Body of pancreas (tissue), 4 donors: Measurements from ENCODE around the gene UBL3. TPM values are rescaled to one million over a fixed set of nuclear protein-coding genes. Genes with fewer than 3 reads are reported as not detected.

Experiments used
- ATAC-seq: fragments of 150-250 bp; one replicate; pipeline ENCODE4 v1.9.1; 2016
- DNase-seq, 4 donors: peaks; one replicate each; pipeline ENCODE4 v3.0.0-alpha.2; 2019
- H3K27ac ChIP-seq, 4 donors: fragments of 200-600 bp; sonication (generic); 1 replicate in 3 of 4; 2 replicates in 1 of 4; pipeline versions ENCODE4 v1.5.1 to v1.6.1; 2016 to 2019; ENCODE audit warnings: mild to moderate bottlenecking in 1 of 4, mixed read lengths in 1 of 4, moderate library complexity in 1 of 4
- H3K27me3 ChIP-seq, 2 donors: fragments of 200-600 bp; sonication (generic); one replicate each; pipeline ENCODE4 v1.6.0; 2016; ENCODE audit warnings: mild to moderate bottlenecking in 1 of 2
- H3K36me3 ChIP-seq, 2 donors: fragments of 200-600 bp; sonication (generic); replicated peaks in 1 of 2; 2 replicates each; pipeline ENCODE4 v1.5.1; 2016; ENCODE audit warnings: low read depth in 2 of 2; ENCODE audit not compliant: insufficient read depth in 1 of 2
- H3K4me1 ChIP-seq: fragments of 200-600 bp; sonication (generic); one replicate; pipeline ENCODE4 v1.6.0; 2016
- H3K4me3 ChIP-seq, 2 donors: fragments of 200-600 bp; sonication (generic); 1 replicate in 1 of 2; 2 replicates in 1 of 2; pipeline ENCODE4 v1.5.1; 2016 to 2019
- H3K9me3 ChIP-seq, 3 donors: fragments of 200-600 bp; sonication (generic); 1 replicate in 2 of 3; 2 replicates in 1 of 3; pipeline ENCODE4 v1.5.1; 2016
- POLR2A ChIP-seq, 3 donors: fragments of 450-650 bp; IDR thresholded peaks; one replicate each; pipeline ENCODE4 v1.6.1; 2016; ENCODE audit warnings: antibody characterized with exemption in 3 of 3, mild to moderate bottlenecking in 2 of 3
- whole genome bisulfite sequencing, 2 donors: methylation state at CpG; one replicate each; pipeline ENCODE4 v1.1.5; 2017; 5-methylcytosine and 5-hydroxymethylcytosine counted together
- intact Hi-C: fragments of 100-400 bp; cut with DNase I; formaldehyde crosslinking; loops from one replicate; pipeline ENCODE4 v1.15.1; 2023
- total RNA-seq, 2 donors: library from RNA; depleted of rRNA; stranded (reverse); fragments of >200 nt; gene quantifications; one replicate each; pipeline ENCODE4 v1.1.0, GENCODE V29; 2016
- TF ChIP-seq, protein P1 (sequence below), 7 experiments: fragments of 450-650 bp in 4 of 7; fragments of 200-600 bp in 3 of 7; sonication (generic) in 3 of 7; IDR thresholded peaks; one replicate each; pipeline ENCODE4 v1.5.1; 2016 to 2019; ENCODE audit warnings: antibody characterized with exemption in 7 of 7

UBL3 gene
- total RNA-seq, 2 donors from 2014 or later = 20.4 to 33.2 TPM

DNA sequence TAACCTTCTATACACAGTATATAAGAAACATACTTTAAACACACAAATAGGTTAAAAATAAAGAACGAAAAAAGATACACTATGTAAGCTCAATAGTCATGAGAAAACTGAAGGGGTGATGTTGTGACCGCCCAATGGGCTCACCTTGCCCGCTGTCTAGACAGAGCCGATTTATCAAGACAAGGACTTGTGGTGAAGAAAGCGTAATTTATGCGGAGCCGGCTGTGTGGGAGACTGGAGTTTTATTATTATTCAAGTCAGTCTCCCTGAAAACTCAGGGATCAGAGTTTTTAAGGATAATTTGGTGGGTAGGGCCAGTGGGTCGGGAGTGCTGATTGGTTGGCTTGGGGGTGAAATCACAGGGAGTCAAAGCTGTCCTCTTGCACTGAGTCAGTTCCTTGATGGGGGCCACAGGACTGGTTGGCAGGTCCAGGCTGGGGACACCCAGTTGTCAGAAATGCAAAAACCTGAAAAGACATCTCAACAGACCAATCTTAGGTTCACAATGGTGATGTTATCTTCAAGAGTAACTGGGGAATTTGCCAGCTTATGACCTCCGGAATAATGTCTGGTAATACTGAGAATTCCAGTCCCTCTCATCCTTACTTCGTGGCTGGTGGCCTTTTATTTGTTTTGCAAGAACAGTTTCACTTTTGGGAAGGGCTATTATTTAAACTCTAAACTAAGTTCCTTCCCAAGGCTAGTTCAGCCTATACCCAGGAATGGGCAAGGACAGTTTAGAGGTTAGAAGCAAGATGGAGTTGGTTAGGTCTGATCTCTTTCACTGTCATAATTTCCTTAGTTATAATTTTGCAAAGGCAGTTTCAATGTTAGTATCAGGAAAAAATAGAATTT is 96.6 kb downstream of the UBL3 start:
- no peak overlapping the region for H3K27ac ChIP-seq
- ATAC-seq = no peak
- intact Hi-C loops = no loop called here
- H3K4me1 ChIP-seq = no peaks in the 10 kb centered on the region
- no peaks in the 10 kb centered on the region for H3K36me3 ChIP-seq
- TF ChIP-seq, protein P1, sequence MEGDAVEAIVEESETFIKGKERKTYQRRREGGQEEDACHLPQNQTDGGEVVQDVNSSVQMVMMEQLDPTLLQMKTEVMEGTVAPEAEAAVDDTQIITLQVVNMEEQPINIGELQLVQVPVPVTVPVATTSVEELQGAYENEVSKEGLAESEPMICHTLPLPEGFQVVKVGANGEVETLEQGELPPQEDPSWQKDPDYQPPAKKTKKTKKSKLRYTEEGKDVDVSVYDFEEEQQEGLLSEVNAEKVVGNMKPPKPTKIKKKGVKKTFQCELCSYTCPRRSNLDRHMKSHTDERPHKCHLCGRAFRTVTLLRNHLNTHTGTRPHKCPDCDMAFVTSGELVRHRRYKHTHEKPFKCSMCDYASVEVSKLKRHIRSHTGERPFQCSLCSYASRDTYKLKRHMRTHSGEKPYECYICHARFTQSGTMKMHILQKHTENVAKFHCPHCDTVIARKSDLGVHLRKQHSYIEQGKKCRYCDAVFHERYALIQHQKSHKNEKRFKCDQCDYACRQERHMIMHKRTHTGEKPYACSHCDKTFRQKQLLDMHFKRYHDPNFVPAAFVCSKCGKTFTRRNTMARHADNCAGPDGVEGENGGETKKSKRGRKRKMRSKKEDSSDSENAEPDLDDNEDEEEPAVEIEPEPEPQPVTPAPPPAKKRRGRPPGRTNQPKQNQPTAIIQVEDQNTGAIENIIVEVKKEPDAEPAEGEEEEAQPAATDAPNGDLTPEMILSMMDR (IDR thresholded peaks at IDR 0.05) = no peak
- TF ChIP-seq POLR2A (IDR thresholded peaks at IDR 0.05) = no peak
- 76 to 82% methylated on average over 10 of the region's 10 CpGs for WGBS, 2 donors
- no peaks in the 10 kb centered on the region for H3K9me3 ChIP-seq
- H3K4me3 ChIP-seq = no peak overlapping the region
- H3K27me3 ChIP-seq = no peaks in the 10 kb centered on the region
- DNase-seq = no peak

DNA sequence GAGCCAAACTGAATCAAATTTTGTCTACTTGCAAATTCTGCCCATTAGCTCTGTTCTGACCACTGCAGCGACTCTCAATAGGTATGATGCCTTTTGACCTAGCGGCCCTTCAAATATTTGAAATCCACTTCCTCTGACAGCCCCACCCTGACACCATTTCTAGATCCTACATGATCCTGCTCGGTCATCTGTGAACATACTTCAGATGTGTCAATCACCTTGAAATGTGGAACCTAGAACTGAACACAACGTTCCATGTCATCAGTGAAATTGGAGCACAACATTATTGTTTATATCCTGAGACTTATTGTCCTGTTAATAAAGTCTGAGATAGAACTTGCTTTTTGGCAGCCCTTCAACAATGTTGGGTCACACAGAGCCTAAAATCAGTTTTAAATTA is 98.2 kb downstream of the UBL3 start:
- no peaks in the 10 kb centered on the region for H3K36me3 ChIP-seq
- no peak for DNase-seq
- no peaks in the 10 kb centered on the region for H3K9me3 ChIP-seq
- no peak for ATAC-seq
- no peaks in the 10 kb centered on the region for H3K4me1 ChIP-seq
- no peak overlapping the region for H3K4me3 ChIP-seq
- no peak overlapping the region for H3K27ac ChIP-seq
- 81 to 82% methylated on average over 4 of the region's 4 CpGs for WGBS, 2 donors
- intact Hi-C loops = no loop called here
- TF ChIP-seq, protein P1 (IDR thresholded peaks at IDR 0.05) = no peak
- TF ChIP-seq POLR2A (IDR thresholded peaks at IDR 0.05) = no peak
- no peaks in the 10 kb centered on the region for H3K27me3 ChIP-seq

DNA sequence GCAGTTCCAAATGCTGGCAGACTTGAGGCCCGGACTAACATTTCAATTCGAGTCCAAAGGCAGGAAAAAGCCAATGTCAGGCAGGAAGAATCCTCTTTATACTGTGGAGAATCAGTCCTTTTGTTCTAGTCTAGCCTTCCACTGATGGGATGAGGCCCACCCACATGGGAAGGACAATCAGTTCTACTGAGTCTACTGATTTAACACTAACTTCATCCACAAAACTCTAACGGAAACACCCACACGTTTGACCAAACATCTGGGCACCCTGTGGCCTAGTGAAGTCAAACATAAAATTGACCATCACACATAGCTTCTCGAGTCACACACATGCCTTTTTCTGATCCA is 100.3 kb downstream of the UBL3 start:
- ATAC-seq (no peak), DNase-seq (no peak)
- H3K27ac ChIP-seq = no peak overlapping the region
- H3K36me3 ChIP-seq = no peaks in the 10 kb centered on the region
- 64 to 70% methylated on average over 5 of the region's 5 CpGs for WGBS, 2 donors
- no peaks in the 10 kb centered on the region for H3K9me3 ChIP-seq
- intact Hi-C loops = no loop called here
- no peak for TF ChIP-seq POLR2A (IDR thresholded peaks at IDR 0.05)
- TF ChIP-seq, protein P1 (IDR thresholded peaks at IDR 0.05) = no peak
- H3K27me3 ChIP-seq = no peaks in the 10 kb centered on the region
- no peak overlapping the region for H3K4me3 ChIP-seq
- H3K4me1 ChIP-seq = peaks cover 5% of the 10 kb centered on the region

DNA sequence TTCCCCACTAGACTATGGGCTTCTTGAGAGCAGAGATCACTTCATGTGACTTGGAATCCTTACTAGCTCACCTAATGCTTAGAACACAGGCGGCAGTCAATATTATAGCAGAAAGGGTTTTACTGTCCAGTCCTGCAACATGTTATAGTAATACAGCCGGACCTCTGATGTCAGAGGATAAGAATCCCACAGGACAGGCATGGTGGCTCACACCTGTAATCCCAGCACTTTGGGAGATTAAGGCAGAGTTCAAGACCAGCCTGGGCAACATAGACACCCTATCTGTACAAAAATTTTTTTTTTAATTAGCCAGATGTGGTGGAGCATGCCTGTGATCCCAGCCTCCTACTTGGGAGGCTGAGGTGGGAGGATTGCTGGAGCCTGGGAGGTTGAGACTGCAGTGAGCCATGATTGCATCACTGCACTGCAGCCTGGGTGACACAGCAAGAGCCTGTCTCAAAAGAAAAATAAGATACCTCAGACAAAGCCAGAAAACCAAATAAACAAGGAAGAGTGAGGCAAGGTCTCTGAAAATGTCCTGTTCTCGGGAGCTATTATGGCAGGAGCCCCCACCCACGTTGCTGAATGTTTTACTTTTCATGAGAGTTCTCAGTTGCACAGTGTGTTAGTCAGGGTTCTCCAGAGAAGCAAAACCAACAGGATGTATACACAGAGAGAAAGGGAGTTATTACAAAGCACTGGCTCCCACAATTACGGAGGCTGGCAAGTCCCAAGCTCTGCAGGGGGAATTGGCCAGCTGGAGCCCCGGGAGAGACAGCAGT is 100.8 kb downstream of the UBL3 start:
- Histone ChIP-seq H3K27me3 (no peaks in the 10 kb centered on the region), H3K4me3 (no peak overlapping the region), H3K36me3 (no peaks in the 10 kb centered on the region), H3K27ac (no peak overlapping the region), H3K4me1 (peaks cover 5% of the 10 kb centered on the region), H3K9me3 (no peaks in the 10 kb centered on the region)
- intact Hi-C loops = no loop called here
- ATAC-seq = no peak
- WGBS, 2 donors = 74 to 75% methylated on average over 6 of the region's 6 CpGs
- DNase-seq = no peak
- TF ChIP-seq, protein P1 (IDR thresholded peaks at IDR 0.05) = no peak
- no peak for TF ChIP-seq POLR2A (IDR thresholded peaks at IDR 0.05)
